HL-60 (cell line): Measurements from ENCODE around the gene AMZ1.

Experiments used
- GABPA ChIP-seq: IDR thresholded peaks from 2 replicates; pipeline ENCODE4 v1.6.1; 2012; ENCODE audit warnings: low read depth
- TF ChIP-seq, protein P1 (sequence below): IDR thresholded peaks from one replicate; pipeline ENCODE4 v1.5.1; 2011; ENCODE audit warnings: low read length, control low read depth, inconsistent platforms; ENCODE audit not compliant: insufficient read depth

- no peak for TF ChIP-seq GABPA
- TF ChIP-seq, protein P1, sequence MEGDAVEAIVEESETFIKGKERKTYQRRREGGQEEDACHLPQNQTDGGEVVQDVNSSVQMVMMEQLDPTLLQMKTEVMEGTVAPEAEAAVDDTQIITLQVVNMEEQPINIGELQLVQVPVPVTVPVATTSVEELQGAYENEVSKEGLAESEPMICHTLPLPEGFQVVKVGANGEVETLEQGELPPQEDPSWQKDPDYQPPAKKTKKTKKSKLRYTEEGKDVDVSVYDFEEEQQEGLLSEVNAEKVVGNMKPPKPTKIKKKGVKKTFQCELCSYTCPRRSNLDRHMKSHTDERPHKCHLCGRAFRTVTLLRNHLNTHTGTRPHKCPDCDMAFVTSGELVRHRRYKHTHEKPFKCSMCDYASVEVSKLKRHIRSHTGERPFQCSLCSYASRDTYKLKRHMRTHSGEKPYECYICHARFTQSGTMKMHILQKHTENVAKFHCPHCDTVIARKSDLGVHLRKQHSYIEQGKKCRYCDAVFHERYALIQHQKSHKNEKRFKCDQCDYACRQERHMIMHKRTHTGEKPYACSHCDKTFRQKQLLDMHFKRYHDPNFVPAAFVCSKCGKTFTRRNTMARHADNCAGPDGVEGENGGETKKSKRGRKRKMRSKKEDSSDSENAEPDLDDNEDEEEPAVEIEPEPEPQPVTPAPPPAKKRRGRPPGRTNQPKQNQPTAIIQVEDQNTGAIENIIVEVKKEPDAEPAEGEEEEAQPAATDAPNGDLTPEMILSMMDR = no peak
Measured at GRCh38 chr7:2734084-2734686, 46.2 kb downstream of the AMZ1 start.
